HCT116 (cell line): Measurements from ENCODE around the gene SH3D21. TPM values are rescaled to one million over a fixed set of nuclear protein-coding genes. Genes with fewer than 3 reads are reported as not detected.
A peak's percentile ranks its signal among the peaks of the same experiment; 100 is the strongest.

ENCODE experiments used
- ATAC-seq: fragments of 200-7000 bp; cut with Tn5 transposase; 2 replicates; pipeline ENCODE4 v1.9.1; 2020; ENCODE audit warnings: mild to moderate bottlenecking, moderate library complexity
- BruUV-seq: library from RNA; stranded (reverse); fragments of 400-500 nt; replicated peaks from 2 replicates; lab custom pipeline; 2021; lab: Mats Ljungman, UMichigan
- CTCF ChIA-PET: fragments of 300-600 bp; sonication (Branson Sonifier 250); formaldehyde crosslinking; loops from one replicate; lab custom pipeline; 2021; ENCODE audit warnings: antibody characterized with exemption; lab: Charles Lee
- POLR2A ChIA-PET: fragments of 300-600, 350-600 bp; sonication (Branson Sonifier 250); formaldehyde crosslinking; loops from one replicate; lab custom pipeline; 2021; ENCODE audit warnings: antibody characterized with exemption; lab: Charles Lee
- RAD21 ChIA-PET, 2 experiments: fragments of 300-600 bp; sonication (Branson Sonifier 250); formaldehyde crosslinking; loops; one replicate each; lab custom pipeline; 2023; ENCODE audit warnings: low total read pairs in 2 of 2; ENCODE audit not compliant: uncharacterized antibody in 2 of 2, unreplicated experiment in 2 of 2, low non-redundant PET in 1 of 2; lab: Charles Lee
- DNase-seq: peaks from one replicate; pipeline ENCODE4 v3.0.0-alpha.2; 2010; ENCODE audit warnings: low read depth, low spot score
- H2AFZ ChIP-seq: fragments of 200-600 bp; shearing (Covaris generic), sonication (generic); 2 replicates; pipeline ENCODE4 v1.6.1; 2017; ENCODE audit warnings: low read depth, mixed run types, mixed read lengths, antibody characterized with exemption, low read length; ENCODE audit not compliant: poor library complexity, severe bottlenecking
- H3K27ac ChIP-seq: 2 replicates; pipeline ENCODE4 v1.5.1; 2012; ENCODE audit warnings: low read depth, low read length
- H3K27me3 ChIP-seq: fragments of 200-600 bp; sonication (generic); 2 replicates; pipeline ENCODE4 v1.6.1; 2016; ENCODE audit warnings: mixed run types, low read length, mixed read lengths; ENCODE audit not compliant: insufficient read depth
- H3K36me3 ChIP-seq, 2 experiments: fragments of 200-500 bp in 1 of 2; fragments of 200-600 bp in 1 of 2; sonication (Bioruptor generic) in 1 of 2; sonication (generic) in 1 of 2; 2 replicates each; pipeline versions ENCODE4 v1.5.1 to v1.6.1; 2014 to 2016; ENCODE audit warnings: low read length in 2 of 2, inconsistent platforms in 1 of 2, mixed read lengths in 1 of 2, mixed run types in 1 of 2; ENCODE audit not compliant: insufficient read depth in 2 of 2, control insufficient read depth in 1 of 2
- H3K4me1 ChIP-seq, 2 experiments: fragments of 200-600 bp in 1 of 2; sonication (generic) in 1 of 2; 2 replicates each; pipeline versions ENCODE4 v1.5.1 to v1.6.1; 2012 to 2017; ENCODE audit warnings: low read length in 2 of 2, inconsistent platforms in 1 of 2, mild to moderate bottlenecking in 1 of 2, mixed read lengths in 1 of 2, mixed run types in 1 of 2, moderate library complexity in 1 of 2; ENCODE audit not compliant: insufficient read depth in 2 of 2, control insufficient read depth in 1 of 2
- H3K4me2 ChIP-seq: fragments of 200-600 bp; sonication (generic); 2 replicates; pipeline ENCODE4 v1.6.1; 2017; ENCODE audit warnings: mixed run types, low read length, mixed read lengths
- H3K4me3 ChIP-seq, 2 experiments: fragments of 200-600 bp in 1 of 2; sonication (generic) in 1 of 2; replicated peaks in 1 of 2; 2 replicates each; pipeline ENCODE4 v1.5.1; 2011 to 2016; ENCODE audit warnings: low read length in 2 of 2, control low read depth in 1 of 2, low read depth in 1 of 2, mild to moderate bottlenecking in 1 of 2, mixed read lengths in 1 of 2, mixed run types in 1 of 2
- H3K79me2 ChIP-seq: fragments of 200-600 bp; sonication (generic); 2 replicates; pipeline ENCODE4 v1.6.1; 2017; ENCODE audit warnings: mild to moderate bottlenecking, mixed run types, low read length, moderate library complexity, mixed read lengths; ENCODE audit not compliant: insufficient read depth
- H3K9ac ChIP-seq: fragments of 200-600 bp; sonication (generic); 2 replicates; pipeline ENCODE4 v1.6.1; 2016; ENCODE audit warnings: low read length, mixed read lengths
- H3K9me2 ChIP-seq: fragments of 200-600 bp; sonication (generic), shearing (Covaris generic); 2 replicates; pipeline ENCODE4 v1.6.1; 2017; ENCODE audit warnings: mixed run types, mild to moderate bottlenecking, moderate library complexity; ENCODE audit not compliant: insufficient read depth
- H3K9me3 ChIP-seq, 2 experiments: fragments of 200-500 bp in 1 of 2; fragments of 200-600 bp in 1 of 2; sonication (Bioruptor generic) in 1 of 2; sonication (generic) in 1 of 2; 2 replicates each; pipeline ENCODE4 v1.6.1; 2014 to 2017; ENCODE audit warnings: low read length in 2 of 2, mixed read lengths in 2 of 2, inconsistent platforms in 1 of 2, low read depth in 1 of 2, mild to moderate bottlenecking in 1 of 2, mixed run types in 1 of 2, moderate library complexity in 1 of 2; ENCODE audit not compliant: control insufficient read depth in 1 of 2, insufficient read depth in 1 of 2
- H4K20me1 ChIP-seq: fragments of 200-600 bp; sonication (generic), shearing (Covaris generic); 2 replicates; pipeline ENCODE4 v1.6.1; 2017; ENCODE audit warnings: mixed run types, mild to moderate bottlenecking, moderate library complexity; ENCODE audit not compliant: insufficient read depth
- CEBPB ChIP-seq: IDR thresholded peaks from 2 replicates; pipeline ENCODE4 v1.6.1; 2012; ENCODE audit warnings: low read depth
- EGR1 ChIP-seq: IDR thresholded peaks from 2 replicates; pipeline ENCODE4 v1.6.1; 2012; ENCODE audit warnings: low read depth
- EZH2 ChIP-seq: fragments of 200-600 bp; sonication (generic); IDR thresholded peaks from 2 replicates; pipeline ENCODE4 v1.6.1; 2017; ENCODE audit warnings: antibody characterized with exemption, mixed run types
- EZH2phosphoT487 ChIP-seq: fragments of 200-600 bp; IDR thresholded peaks from 2 replicates; pipeline ENCODE4 v1.6.1; 2018; ENCODE audit warnings: antibody characterized with exemption, borderline replicate concordance
- FOSL1 ChIP-seq: IDR thresholded peaks from 2 replicates; pipeline ENCODE4 v1.6.1; 2012; ENCODE audit warnings: low read depth
- JUND ChIP-seq: IDR thresholded peaks from 2 replicates; pipeline ENCODE4 v1.6.1; 2012
- POLR2A ChIP-seq: IDR thresholded peaks from 2 replicates; pipeline ENCODE4 v1.7.0; 2011; ENCODE audit warnings: borderline replicate concordance; ENCODE audit not compliant: insufficient read depth, insufficient read length; ENCODE audit errors: extremely low read depth
- POLR2AphosphoS5 ChIP-seq: IDR thresholded peaks from 2 replicates; pipeline ENCODE4 v1.6.1; 2011; ENCODE audit warnings: mild to moderate bottlenecking, low read depth, low read length, moderate library complexity
- SIN3A ChIP-seq: IDR thresholded peaks from 2 replicates; pipeline ENCODE4 v1.6.1; 2012; ENCODE audit warnings: low read depth
- SP1 ChIP-seq: IDR thresholded peaks from 2 replicates; pipeline ENCODE4 v1.6.1; 2012; ENCODE audit warnings: low read depth
- SRF ChIP-seq: IDR thresholded peaks from 2 replicates; pipeline ENCODE4 v1.6.1; 2012; ENCODE audit warnings: low read depth
- YY1 ChIP-seq: IDR thresholded peaks from 2 replicates; pipeline ENCODE4 v1.6.1; 2011; ENCODE audit warnings: low read length, low read depth, moderate library complexity, mild to moderate bottlenecking; ENCODE audit not compliant: insufficient replicate concordance; ENCODE audit errors: extremely low read depth
- ZFX ChIP-seq: fragments of 450-650 bp; IDR thresholded peaks from 2 replicates; pipeline ENCODE4 v1.6.1; 2017
- intact Hi-C: fragments of 100-400 bp; cut with micrococcal nuclease; formaldehyde crosslinking; loops from 2 replicates; pipeline ENCODE4 v1.10.0; 2022
- total RNA-seq: library from RNA; stranded (reverse); gene quantifications from one replicate; pipeline ENCODE4 v1.2.1, GENCODE V29; 2021; ENCODE audit not compliant: unreplicated experiment
- TF ChIP-seq, protein P1 (sequence below): IDR thresholded peaks from 2 replicates; pipeline ENCODE4 v1.6.1; 2012
- TF ChIP-seq, protein P2 (sequence below): IDR thresholded peaks from 2 replicates; pipeline ENCODE4 v1.6.1; 2011; ENCODE audit warnings: mild to moderate bottlenecking, low read length, moderate library complexity; ENCODE audit not compliant: insufficient replicate concordance; ENCODE audit errors: extremely low read depth
- TF ChIP-seq, protein P3 (sequence below): IDR thresholded peaks from 2 replicates; pipeline ENCODE4 v1.6.1; 2012; ENCODE audit warnings: low read depth

The SH3D21 gene
- total RNA-seq, 1 experiment from 2014 or later: 9.3 TPM

DNA sequence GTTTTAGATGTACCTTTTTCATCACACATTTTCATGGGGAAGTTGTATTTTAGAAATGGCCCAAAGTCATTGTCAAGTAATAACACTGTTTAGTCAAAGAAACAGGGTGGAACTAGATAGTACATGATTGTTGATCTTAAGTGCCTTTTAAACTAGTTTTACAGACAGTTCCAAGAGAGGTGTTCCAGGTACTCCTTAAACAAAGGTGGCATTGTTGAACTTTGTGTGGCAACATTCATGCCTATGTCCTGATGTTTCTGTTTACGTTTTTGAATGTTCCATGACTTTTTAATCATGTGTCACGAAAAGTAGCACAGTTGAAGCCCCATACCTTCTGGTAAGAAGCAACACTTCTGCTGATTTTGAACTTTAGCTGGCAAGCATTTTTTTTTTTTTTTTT is 9.1 kb upstream of the SH3D21 start:
- Histone ChIP-seq H3K9ac (no peak overlapping the region), H3K27ac (no peak overlapping the region), H3K27me3 (no peaks in the 10 kb centered on the region), H3K4me3 (no peak overlapping the region), H3K36me3 (peaks cover 55 to 75% of the 10 kb centered on the region in 2 experiments), H3K9me3 (no peaks in the 10 kb centered on the region), H4K20me1 (no peaks in the 10 kb centered on the region), H3K9me2 (no peaks in the 10 kb centered on the region), H3K79me2 (peaks cover 40% of the 10 kb centered on the region; the same call in 1 of the 2 replicates), H3K4me1 (peaks cover 9 to 28% of the 10 kb centered on the region in 2 experiments), H2AFZ (no peak overlapping the region), H3K4me2 (no peak overlapping the region)
- RAD21 ChIA-PET: no interaction called here
- TF ChIP-seq, protein P1, sequence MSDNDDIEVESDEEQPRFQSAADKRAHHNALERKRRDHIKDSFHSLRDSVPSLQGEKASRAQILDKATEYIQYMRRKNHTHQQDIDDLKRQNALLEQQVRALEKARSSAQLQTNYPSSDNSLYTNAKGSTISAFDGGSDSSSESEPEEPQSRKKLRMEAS: no peak
- TF ChIP-seq EZH2phosphoT487 (no peak), YY1 (no peak), ZFX (no peak), SIN3A (no peak), EZH2 (no peak), POLR2AphosphoS5 (no peak)
- CTCF ChIA-PET: interaction anchor here (1.2 kb wide), 1 partner anchor 14 kb away, joined by 3 read pairs; no protein-coding TSS in a partner anchor
- DNase-seq: no peak
- POLR2A ChIA-PET: interaction anchor here (1.7 kb wide), 1 partner anchor 104 kb away, joined by 3 read pairs; no protein-coding TSS in a partner anchor
- intact Hi-C loops: no loop called here
- ATAC-seq: no peak
- TSS peak; percentile 20 for BruUV-seq

DNA sequence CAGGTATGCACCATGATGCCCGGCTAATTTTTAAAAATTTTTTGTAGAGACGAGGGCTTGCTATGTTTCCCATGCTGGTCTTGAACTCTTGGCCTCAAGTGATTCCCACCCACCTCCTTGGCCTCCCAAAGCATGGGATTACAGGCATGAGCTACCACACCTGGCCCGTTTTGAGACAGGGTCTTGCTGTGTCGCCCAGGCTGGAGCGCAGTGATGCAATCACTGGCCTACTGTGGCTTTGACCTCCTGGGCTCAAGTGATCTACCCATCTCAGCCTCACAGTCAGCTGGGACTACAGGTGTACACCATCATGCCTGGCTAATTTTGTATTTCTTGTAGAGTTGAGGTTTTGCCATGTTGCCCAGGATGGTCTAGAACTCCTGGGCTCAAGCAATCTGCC is 7.5 kb upstream of the SH3D21 start:
- no peaks in the 10 kb centered on the region for H3K9me2 ChIP-seq
- H3K4me3 ChIP-seq: no peak overlapping the region
- no peak overlapping the region for H3K9ac ChIP-seq
- no TSS peak for BruUV-seq
- H2AFZ ChIP-seq: no peak overlapping the region
- ChIA-PET POLR2A (interaction anchor here (1.7 to 2.0 kb wide), 2 partner anchors 88 to 102 kb away, joined by 3 to 7 read pairs; no protein-coding TSS in a partner anchor), CTCF (interaction anchor here (2.2 kb wide), 1 partner anchor 13 kb away, joined by 17 read pairs; no protein-coding TSS in a partner anchor), RAD21 (no interaction called here)
- no peak for DNase-seq
- intact Hi-C loops: no loop called here
- H3K9me3 ChIP-seq: no peaks in the 10 kb centered on the region
- H3K4me2 ChIP-seq: no peak overlapping the region
- peaks cover 54 to 76% of the 10 kb centered on the region in 2 experiments for H3K36me3 ChIP-seq
- H4K20me1 ChIP-seq: no peaks in the 10 kb centered on the region
- H3K27ac ChIP-seq: no peak overlapping the region
- TF ChIP-seq SP1 (no peak), POLR2AphosphoS5 (no peak), SIN3A (no peak), FOSL1 (no peak), EGR1 (no peak), ZFX (no peak), JUND (no peak), POLR2A (no peak), EZH2phosphoT487 (no peak), CEBPB (no peak), SRF (no peak)
- TF ChIP-seq, protein P2, sequence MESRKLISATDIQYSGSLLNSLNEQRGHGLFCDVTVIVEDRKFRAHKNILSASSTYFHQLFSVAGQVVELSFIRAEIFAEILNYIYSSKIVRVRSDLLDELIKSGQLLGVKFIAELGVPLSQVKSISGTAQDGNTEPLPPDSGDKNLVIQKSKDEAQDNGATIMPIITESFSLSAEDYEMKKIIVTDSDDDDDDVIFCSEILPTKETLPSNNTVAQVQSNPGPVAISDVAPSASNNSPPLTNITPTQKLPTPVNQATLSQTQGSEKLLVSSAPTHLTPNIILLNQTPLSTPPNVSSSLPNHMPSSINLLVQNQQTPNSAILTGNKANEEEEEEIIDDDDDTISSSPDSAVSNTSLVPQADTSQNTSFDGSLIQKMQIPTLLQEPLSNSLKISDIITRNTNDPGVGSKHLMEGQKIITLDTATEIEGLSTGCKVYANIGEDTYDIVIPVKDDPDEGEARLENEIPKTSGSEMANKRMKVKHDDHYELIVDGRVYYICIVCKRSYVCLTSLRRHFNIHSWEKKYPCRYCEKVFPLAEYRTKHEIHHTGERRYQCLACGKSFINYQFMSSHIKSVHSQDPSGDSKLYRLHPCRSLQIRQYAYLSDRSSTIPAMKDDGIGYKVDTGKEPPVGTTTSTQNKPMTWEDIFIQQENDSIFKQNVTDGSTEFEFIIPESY: no peak
- TF ChIP-seq, protein P3, sequence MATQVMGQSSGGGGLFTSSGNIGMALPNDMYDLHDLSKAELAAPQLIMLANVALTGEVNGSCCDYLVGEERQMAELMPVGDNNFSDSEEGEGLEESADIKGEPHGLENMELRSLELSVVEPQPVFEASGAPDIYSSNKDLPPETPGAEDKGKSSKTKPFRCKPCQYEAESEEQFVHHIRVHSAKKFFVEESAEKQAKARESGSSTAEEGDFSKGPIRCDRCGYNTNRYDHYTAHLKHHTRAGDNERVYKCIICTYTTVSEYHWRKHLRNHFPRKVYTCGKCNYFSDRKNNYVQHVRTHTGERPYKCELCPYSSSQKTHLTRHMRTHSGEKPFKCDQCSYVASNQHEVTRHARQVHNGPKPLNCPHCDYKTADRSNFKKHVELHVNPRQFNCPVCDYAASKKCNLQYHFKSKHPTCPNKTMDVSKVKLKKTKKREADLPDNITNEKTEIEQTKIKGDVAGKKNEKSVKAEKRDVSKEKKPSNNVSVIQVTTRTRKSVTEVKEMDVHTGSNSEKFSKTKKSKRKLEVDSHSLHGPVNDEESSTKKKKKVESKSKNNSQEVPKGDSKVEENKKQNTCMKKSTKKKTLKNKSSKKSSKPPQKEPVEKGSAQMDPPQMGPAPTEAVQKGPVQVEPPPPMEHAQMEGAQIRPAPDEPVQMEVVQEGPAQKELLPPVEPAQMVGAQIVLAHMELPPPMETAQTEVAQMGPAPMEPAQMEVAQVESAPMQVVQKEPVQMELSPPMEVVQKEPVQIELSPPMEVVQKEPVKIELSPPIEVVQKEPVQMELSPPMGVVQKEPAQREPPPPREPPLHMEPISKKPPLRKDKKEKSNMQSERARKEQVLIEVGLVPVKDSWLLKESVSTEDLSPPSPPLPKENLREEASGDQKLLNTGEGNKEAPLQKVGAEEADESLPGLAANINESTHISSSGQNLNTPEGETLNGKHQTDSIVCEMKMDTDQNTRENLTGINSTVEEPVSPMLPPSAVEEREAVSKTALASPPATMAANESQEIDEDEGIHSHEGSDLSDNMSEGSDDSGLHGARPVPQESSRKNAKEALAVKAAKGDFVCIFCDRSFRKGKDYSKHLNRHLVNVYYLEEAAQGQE: no peak
- ATAC-seq: no peak
- H3K79me2 ChIP-seq: peaks cover 38% of the 10 kb centered on the region; the same call in 1 of the 2 replicates
- H3K27me3 ChIP-seq: no peaks in the 10 kb centered on the region
- H3K4me1 ChIP-seq: peaks cover 9 to 28% of the 10 kb centered on the region in 2 experiments
